ENCODE measurements around the gene LDLRAP1. TPM values are rescaled to one million over a fixed set of nuclear protein-coding genes. Genes with fewer than 3 reads are reported as not detected.

The LDLRAP1 gene
- total RNA-seq, 4 donors from 2014 or later: 25.1 to 40.9 (median 34.4) TPM

- TF ChIP-seq POLR2A (IDR thresholded peaks at IDR 0.05) (no peak), CTCF (IDR thresholded peaks at IDR 0.05) (no peak)
- 91 to 92% methylated on average over 13 of the region's 13 CpGs for WGBS, 2 donors
- intact Hi-C loops (cut with DNase I): loop anchor here (5.0 to 10.0 kb wide), 2 partner anchors 71 to 254 kb away; no protein-coding TSS in a partner anchor
Observed at GRCh38 chr1:25540750-25541342, 2.6 kb upstream of the LDLRAP1 start.

DNA sequence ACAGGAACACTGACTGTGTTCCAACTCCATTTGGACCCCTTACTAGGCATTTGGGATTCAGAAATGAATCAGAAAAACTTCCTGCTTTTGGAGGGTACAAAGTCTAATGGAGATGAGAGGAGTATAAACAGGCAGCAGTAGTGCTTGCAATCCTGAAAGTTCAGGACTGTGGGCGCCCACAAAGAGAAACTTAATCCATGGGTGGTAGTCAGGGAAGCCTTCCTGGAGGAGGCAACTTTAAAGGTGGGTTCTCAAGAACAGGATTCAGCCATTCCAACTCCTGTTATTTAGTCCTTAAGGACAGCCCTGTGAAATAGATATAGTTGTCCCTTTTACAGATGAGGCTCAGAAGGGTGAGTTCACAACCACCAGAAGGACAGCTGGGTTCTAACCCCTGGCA is 2.0 kb upstream of the LDLRAP1 start:
- no peak for DNase-seq
- no peak overlapping the region for H3K4me3 ChIP-seq (replicated peaks in 1 of 3)
- no peaks in the 10 kb centered on the region for H3K9me3 ChIP-seq
- no peaks in the 10 kb centered on the region for H3K27me3 ChIP-seq
- intact Hi-C loops (cut with DNase I): loop anchor here (5.0 to 10.0 kb wide), 2 partner anchors 71 to 253 kb away; no protein-coding TSS in a partner anchor
- 81 to 92% methylated on average over 1 of the region's 1 CpG for WGBS, 2 donors
- H3K4me1 ChIP-seq: peaks cover 28 to 29% of the 10 kb centered on the region in 2 donors
- H3K36me3 ChIP-seq: no peaks in the 10 kb centered on the region
- no peak for TF ChIP-seq CTCF (IDR thresholded peaks at IDR 0.05)
- no peak for TF ChIP-seq POLR2A (IDR thresholded peaks at IDR 0.05)
- H3K27ac ChIP-seq: no peak overlapping the region

More at GRCh38 chr1:25540750-25541342, 2.6 kb upstream of the LDLRAP1 start:
- Histone ChIP-seq H3K27me3 (no peaks in the 10 kb centered on the region), H3K9me3 (no peaks in the 10 kb centered on the region), H3K36me3 (no peaks in the 10 kb centered on the region), H3K4me1 (peaks cover 28 to 31% of the 10 kb centered on the region in 2 donors), H3K27ac (no peak overlapping the region), H3K4me3 (replicated peaks in 1 of 3) (no peak overlapping the region)
- no peak for DNase-seq

DNA sequence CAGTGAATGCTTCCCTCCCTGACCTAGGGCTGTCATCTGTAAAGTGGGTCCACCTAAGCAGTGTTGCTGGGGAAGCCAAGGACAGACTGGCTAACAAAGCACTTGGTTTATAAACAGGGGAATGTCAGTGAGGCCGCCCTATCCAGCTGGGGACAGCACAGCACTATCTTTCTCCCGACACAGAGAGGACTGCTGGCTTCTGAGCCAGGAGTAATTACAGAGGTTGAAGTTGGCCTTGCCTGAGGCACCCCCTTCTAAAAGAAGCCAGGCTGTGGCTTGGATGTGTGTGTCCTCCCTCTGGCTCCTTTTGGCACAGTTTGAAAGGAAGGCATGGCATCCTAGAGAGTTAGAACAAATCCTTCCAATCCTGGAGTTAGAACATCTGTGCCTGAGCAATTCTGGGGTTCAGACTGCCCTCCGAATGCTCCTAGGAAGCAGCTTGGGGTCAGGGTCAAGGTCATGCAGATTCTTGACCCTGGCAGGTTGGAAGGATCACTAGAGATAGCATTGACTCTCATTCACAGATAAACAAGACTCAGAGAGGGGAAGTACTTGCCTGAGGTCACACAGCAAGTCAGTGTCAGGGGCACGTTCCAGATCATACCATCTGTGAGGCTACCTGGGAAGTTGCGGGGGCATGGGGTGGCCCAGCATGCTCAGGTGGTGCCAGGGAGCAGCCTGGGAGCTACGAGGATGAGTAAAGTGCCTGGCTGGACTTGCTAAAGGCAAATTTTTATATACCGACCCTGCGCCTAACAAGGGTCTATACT is 1.3 kb upstream of the LDLRAP1 start:
- Histone ChIP-seq H3K27ac (no peak overlapping the region), H3K27me3 (no peaks in the 10 kb centered on the region), H3K9me3 (no peaks in the 10 kb centered on the region), H3K4me1 (peaks cover 22 to 27% of the 10 kb centered on the region in 2 donors), H3K36me3 (no peaks in the 10 kb centered on the region), H3K4me3 (replicated peaks in 1 of 3) (no peak overlapping the region)
- no peak for DNase-seq
- 88% methylated on average over 7 to 8 of the region's 8 CpGs for WGBS, 2 donors
- intact Hi-C loops (cut with DNase I): loop anchor here (5.0 to 10.0 kb wide), 2 partner anchors 70 to 253 kb away; no protein-coding TSS in a partner anchor
- TF ChIP-seq POLR2A (IDR thresholded peaks at IDR 0.05): no peak
- no peak for TF ChIP-seq CTCF (IDR thresholded peaks at IDR 0.05)

DNA sequence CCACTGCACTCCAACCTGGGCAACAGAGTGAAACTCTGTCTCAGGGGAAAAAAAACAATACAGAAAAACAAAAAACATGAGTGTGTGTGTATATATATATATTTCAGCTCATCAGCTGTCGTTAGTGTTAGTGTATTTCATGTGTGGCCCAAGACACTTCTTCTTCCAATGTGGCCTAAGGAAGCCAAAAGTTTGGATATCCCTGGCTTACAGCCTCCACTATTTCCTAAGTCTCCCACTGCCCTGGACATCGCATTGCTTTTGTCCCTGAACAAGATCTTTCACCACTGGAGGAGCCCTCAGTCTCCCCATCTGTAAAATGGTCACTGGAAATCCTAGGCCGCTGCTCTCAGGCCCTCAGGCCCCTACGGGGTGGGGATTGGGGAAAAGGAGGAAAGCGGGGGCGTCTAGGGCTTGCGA is 391 bp upstream of the LDLRAP1 start:
- H3K36me3 ChIP-seq: no peaks in the 10 kb centered on the region
- 25 to 29% methylated on average over 7 of the region's 7 CpGs for WGBS, 2 donors
- no peak for DNase-seq
- H3K27me3 ChIP-seq: no peaks in the 10 kb centered on the region
- peak overlapping the region in 2 of 3 donors; percentile 64 to 70 for H3K27ac ChIP-seq
- H3K4me1 ChIP-seq: peaks cover 20 to 27% of the 10 kb centered on the region in 2 donors
- peak overlapping the region in 1 of 3 donors; percentile 91 for H3K4me3 ChIP-seq (replicated peaks in 1 of 3)
- intact Hi-C loops (cut with DNase I): loop anchor here (5.0 to 10.0 kb wide), 2 partner anchors 69 to 252 kb away; no protein-coding TSS in a partner anchor
- TF ChIP-seq CTCF (IDR thresholded peaks at IDR 0.05): no peak
- no peak for TF ChIP-seq POLR2A (IDR thresholded peaks at IDR 0.05)
- no peaks in the 10 kb centered on the region for H3K9me3 ChIP-seq

All from thyroid gland (tissue), 4 donors.